Endodermal cell (in vitro differentiated cells): ENCODE measurements around the gene SH3BGRL2. TPM values are rescaled to one million over a fixed set of nuclear protein-coding genes. Genes with fewer than 3 reads are reported as not detected.
A peak's percentile ranks its signal among the peaks of the same experiment; 100 is the strongest.

Source experiments
- DNase-seq: peaks from one replicate; pipeline ENCODE4 v3.0.0-alpha.2; 2017
- H3K27ac ChIP-seq: 2 replicates; pipeline ENCODE4 v1.5.1; 2013; ENCODE audit warnings: mild to moderate bottlenecking, low read depth, low read length, moderate library complexity
- H3K27me3 ChIP-seq: 2 replicates; pipeline ENCODE4 v1.6.1; 2013; ENCODE audit warnings: mild to moderate bottlenecking, low read length, moderate library complexity; ENCODE audit not compliant: insufficient read depth, control insufficient read depth, poor library complexity, severe bottlenecking
- H3K36me3 ChIP-seq: 2 replicates; pipeline ENCODE4 v1.7.0; 2013; ENCODE audit warnings: mild to moderate bottlenecking, low read length, moderate library complexity; ENCODE audit not compliant: control insufficient read depth, insufficient read depth
- H3K4me1 ChIP-seq: one replicate; pipeline ENCODE4 v1.7.0; 2013; ENCODE audit warnings: low read length; ENCODE audit not compliant: control insufficient read depth, insufficient read depth
- H3K4me3 ChIP-seq: 2 replicates; pipeline ENCODE4 v1.5.1; 2013; ENCODE audit warnings: mild to moderate bottlenecking, low read length, moderate library complexity
- H3K9ac ChIP-seq: 2 replicates; pipeline ENCODE4 v1.6.1; 2013; ENCODE audit warnings: mild to moderate bottlenecking, low read length, moderate library complexity; ENCODE audit not compliant: poor library complexity, severe bottlenecking; ENCODE audit errors: extremely low read depth
- H3K9me3 ChIP-seq: 2 replicates; pipeline ENCODE4 v1.6.1; 2013; ENCODE audit warnings: mild to moderate bottlenecking, low read length, moderate library complexity; ENCODE audit not compliant: control insufficient read depth
- H3K27ac Mint-ChIP-seq: 2 replicates; pipeline ENCODE4 v1.8.0; 2020; ENCODE audit warnings: mixed read lengths
- H3K27me3 Mint-ChIP-seq: 2 replicates; pipeline ENCODE4 v1.8.0; 2021; ENCODE audit warnings: mild to moderate bottlenecking, mixed read lengths; ENCODE audit not compliant: insufficient read depth
- H3K36me3 Mint-ChIP-seq: 2 replicates; pipeline ENCODE4 v1.8.0; 2020; ENCODE audit warnings: low read depth, mixed read lengths
- H3K4me1 Mint-ChIP-seq: 2 replicates; pipeline ENCODE4 v1.8.0; 2020; ENCODE audit warnings: mixed read lengths
- H3K4me3 Mint-ChIP-seq: 2 replicates; pipeline ENCODE4 v1.8.0; 2020; ENCODE audit warnings: mild to moderate bottlenecking, moderate library complexity, mixed read lengths
- H3K9me3 Mint-ChIP-seq: 2 replicates; pipeline ENCODE4 v1.8.0; 2020; ENCODE audit warnings: mild to moderate bottlenecking, mixed read lengths
- CTCF ChIP-seq: fragments of 200-600 bp; sonication (generic); conservative IDR thresholded peaks from 2 replicates; pipeline ENCODE4 v1.5.0; 2021; ENCODE audit warnings: antibody characterized with exemption, mild to moderate bottlenecking
- WGBS, 2 experiments: methylation state at CpG; one replicate each; pipeline versions ENCODE4 v1.1.5 to v1.1.7; 2013; ENCODE audit warnings: missing lambda C conversion rate in 2 of 2, mixed read lengths in 1 of 2; ENCODE audit not compliant: insufficient coverage in 1 of 2, insufficient read length in 1 of 2; 5-methylcytosine and 5-hydroxymethylcytosine counted together
- total RNA-seq, 2 donors: library from RNA; stranded (reverse); fragmentation: NEBNext Ultra II Directional in 1 of 2; extraction: Animal tissue kit (Norgen Biotek cat#: 25700) in 1 of 2; gene quantifications; 2 replicates in 1 of 2; 3 replicates in 1 of 2; pipeline ENCODE4 v1.2.1, GENCODE V29; 2021

SH3BGRL2 gene
- total RNA-seq, 2 donors from 2014 or later: 24.3 to 40.1 TPM

DNA sequence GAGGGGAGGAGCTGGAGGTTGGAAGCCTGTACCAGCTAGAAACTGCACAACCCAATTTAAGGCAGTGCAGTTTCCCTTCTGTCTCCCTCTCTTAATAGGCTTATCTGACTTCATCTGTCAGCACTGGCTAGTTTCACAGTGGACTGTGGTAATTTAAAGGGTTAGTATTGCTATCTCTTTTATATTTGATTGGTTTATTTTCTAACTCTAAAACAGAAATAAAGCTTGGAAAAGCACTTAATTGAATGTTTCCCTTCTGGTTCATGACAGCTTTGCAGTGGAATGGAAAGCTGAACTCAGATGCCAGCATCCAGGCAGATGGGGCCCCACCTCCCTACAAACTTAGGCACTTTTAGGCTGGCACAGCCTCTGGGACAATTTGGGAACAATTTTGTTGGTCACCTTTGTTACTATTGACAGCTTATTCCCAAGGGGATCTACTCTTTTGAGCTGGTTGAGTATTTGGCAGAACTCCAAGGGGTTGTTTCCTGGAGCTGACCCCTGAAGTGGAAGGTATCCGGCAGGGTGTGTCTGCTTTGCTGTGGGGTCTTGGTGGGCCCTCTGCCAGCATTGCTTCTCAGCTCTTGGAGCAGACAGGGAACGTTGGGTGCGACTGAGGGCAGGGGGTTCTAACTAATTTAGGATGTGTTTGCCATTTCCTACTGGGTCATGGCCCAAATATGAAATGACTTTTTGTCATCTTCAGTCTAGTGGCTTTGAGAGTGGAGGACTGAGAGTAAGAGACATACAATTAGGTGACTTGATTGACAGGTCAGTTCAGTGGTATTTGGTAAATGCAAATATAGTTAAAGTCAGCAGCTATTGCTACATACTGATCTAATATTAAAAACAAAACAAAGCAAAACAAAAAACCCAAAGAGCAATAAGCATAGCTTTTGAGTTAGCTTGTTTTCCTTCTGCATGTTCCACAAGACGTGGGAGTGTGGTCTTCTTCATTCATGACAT lies 9.3 kb downstream of the SH3BGRL2 start:
- no peaks in the 10 kb centered on the region for H3K27me3 Mint-ChIP-seq
- no peaks in the 10 kb centered on the region for H3K36me3 Mint-ChIP-seq
- no peak overlapping the region for H3K27ac Mint-ChIP-seq
- DNase-seq: no peak
- WGBS, 2 experiments: 86 to 96% methylated on average over 3 to 4 of the region's 4 CpGs
- no peak overlapping the region for H3K9ac ChIP-seq
- no peaks in the 10 kb centered on the region for H3K36me3 ChIP-seq
- H3K4me1 ChIP-seq: no peaks in the 10 kb centered on the region
- no peak overlapping the region for H3K27ac ChIP-seq
- peaks cover 10% of the 10 kb centered on the region for H3K4me1 Mint-ChIP-seq
- H3K9me3 ChIP-seq: no peaks in the 10 kb centered on the region
- no peak for TF ChIP-seq CTCF
- no peak overlapping the region for H3K4me3 Mint-ChIP-seq
- H3K27me3 ChIP-seq: no peaks in the 10 kb centered on the region
- no peak overlapping the region for H3K4me3 ChIP-seq
- H3K9me3 Mint-ChIP-seq: no peaks in the 10 kb centered on the region

DNA sequence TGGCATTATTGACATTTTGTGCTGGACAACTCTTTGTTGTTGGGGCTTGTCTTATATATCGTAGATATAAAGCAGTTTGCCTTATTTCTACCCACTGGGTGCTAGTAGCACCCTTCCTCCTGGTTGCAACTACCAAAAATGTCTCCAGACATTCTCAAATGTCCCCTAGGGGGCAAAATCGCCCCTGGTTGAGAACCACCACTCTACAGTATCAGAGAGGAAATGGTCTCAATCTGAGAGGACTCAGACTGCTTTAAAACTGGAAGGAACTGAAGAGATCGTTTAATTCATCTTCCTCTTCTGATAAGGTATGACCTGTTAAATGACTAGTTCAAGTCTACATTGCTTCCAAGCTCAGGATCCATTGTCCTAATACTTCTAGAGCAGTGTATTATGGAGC lies 14.9 kb downstream of the SH3BGRL2 start:
- H3K4me3 Mint-ChIP-seq: no peak overlapping the region
- Histone ChIP-seq H3K4me1 (no peaks in the 10 kb centered on the region), H3K9me3 (no peaks in the 10 kb centered on the region), H3K9ac (no peak overlapping the region), H3K4me3 (no peak overlapping the region), H3K27me3 (no peaks in the 10 kb centered on the region), H3K36me3 (no peaks in the 10 kb centered on the region), H3K27ac (no peak overlapping the region)
- no peak overlapping the region for H3K27ac Mint-ChIP-seq
- peaks cover 18% of the 10 kb centered on the region for H3K4me1 Mint-ChIP-seq
- peak; percentile 78 for TF ChIP-seq CTCF
- no peaks in the 10 kb centered on the region for H3K9me3 Mint-ChIP-seq
- no peaks in the 10 kb centered on the region for H3K36me3 Mint-ChIP-seq
- DNase-seq: peak; percentile 72
- no peaks in the 10 kb centered on the region for H3K27me3 Mint-ChIP-seq
- 66 to 100% methylated on average over 2 to 3 of the region's 3 CpGs for WGBS, 2 experiments

DNA sequence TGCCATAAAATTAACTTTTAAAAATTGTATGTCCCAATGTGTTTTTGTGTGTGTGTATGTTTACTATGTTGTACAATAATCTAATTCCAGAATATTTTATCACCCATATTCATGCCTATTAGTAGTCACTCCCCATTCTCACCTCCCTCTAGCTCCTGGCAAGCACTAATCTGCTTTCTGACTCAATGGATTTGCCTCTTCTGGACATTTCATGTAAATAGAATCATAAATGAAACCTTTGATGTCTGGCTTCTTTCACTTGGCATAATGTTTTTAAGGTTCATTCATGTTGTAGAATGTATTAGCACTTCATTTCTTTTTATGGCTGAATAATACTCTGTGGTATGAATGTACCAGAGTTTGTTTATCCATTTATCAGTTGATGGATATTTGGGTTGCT lies 15.4 kb downstream of the SH3BGRL2 start:
- Mint-ChIP-seq H3K4me3 (no peak overlapping the region), H3K36me3 (no peaks in the 10 kb centered on the region), H3K4me1 (peaks cover 18% of the 10 kb centered on the region), H3K9me3 (no peaks in the 10 kb centered on the region), H3K27ac (no peak overlapping the region), H3K27me3 (no peaks in the 10 kb centered on the region)
- H3K36me3 ChIP-seq: no peaks in the 10 kb centered on the region
- no peak for DNase-seq
- no peaks in the 10 kb centered on the region for H3K9me3 ChIP-seq
- no peak overlapping the region for H3K27ac ChIP-seq
- H3K9ac ChIP-seq: no peak overlapping the region
- no peak overlapping the region for H3K4me3 ChIP-seq
- H3K4me1 ChIP-seq: no peaks in the 10 kb centered on the region
- TF ChIP-seq CTCF: no peak
- no peaks in the 10 kb centered on the region for H3K27me3 ChIP-seq
